ENCODE data around the gene SLC6A19. TPM values are rescaled to one million over a fixed set of nuclear protein-coding genes. Genes with fewer than 3 reads are reported as not detected.
A peak's percentile ranks its signal among the peaks of the same experiment; 100 is the strongest.

Gene SLC6A19
- total and polyA plus RNA-seq, 2 of the 13 experiments (the other 11 are each of a cell fraction or from before 2014, with no cell fraction given): 0.02 TPM; not detected in 1

DNA sequence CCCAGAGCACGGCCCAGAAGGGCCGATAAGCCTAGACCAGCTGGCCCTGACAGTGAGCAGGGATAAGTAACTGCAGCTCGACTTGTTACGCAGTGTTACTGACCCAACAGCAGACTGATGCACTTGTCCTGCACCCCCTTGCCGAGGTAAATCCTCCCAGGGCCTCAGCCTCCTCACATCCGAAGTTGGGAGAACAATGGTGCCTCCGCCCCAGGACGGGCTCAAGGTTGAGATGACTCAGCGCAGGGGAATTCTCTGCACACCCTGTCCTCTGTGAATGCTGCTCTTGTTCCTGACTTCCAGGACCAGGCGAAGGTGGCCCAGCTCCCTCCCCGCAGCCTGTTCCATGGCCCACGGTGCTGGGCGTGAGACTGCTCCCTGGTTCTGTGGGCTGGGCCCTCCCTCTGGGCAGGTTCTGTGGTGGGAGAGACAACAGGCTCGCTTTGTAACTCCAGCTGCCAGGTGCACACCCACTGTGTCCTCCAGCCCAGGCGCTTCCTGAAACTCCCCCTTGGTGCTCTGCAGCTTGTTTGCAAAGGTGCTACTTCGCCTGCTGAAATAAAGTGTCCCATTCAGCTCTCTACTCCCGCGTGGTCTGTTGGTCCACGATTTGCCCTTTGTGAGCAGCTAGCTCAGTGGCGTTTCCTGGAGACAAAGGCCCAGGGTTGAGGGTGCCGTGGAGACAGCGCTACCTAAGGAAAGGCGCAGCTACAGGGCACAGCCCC, 40.1 kb upstream of the SLC6A19 start (continued):
- TF ChIP-seq, protein P1, sequence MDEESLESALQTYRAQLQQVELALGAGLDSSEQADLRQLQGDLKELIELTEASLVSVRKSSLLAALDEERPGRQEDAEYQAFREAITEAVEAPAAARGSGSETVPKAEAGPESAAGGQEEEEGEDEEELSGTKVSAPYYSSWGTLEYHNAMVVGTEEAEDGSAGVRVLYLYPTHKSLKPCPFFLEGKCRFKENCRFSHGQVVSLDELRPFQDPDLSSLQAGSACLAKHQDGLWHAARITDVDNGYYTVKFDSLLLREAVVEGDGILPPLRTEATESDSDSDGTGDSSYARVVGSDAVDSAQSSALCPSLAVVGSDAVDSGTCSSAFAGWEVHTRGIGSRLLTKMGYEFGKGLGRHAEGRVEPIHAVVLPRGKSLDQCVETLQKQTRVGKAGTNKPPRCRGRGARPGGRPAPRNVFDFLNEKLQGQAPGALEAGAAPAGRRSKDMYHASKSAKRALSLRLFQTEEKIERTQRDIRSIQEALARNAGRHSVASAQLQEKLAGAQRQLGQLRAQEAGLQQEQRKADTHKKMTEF (CRISPR knock-in tag; IDR thresholded peaks at IDR 0.05): peak; percentile 52
- TF ChIP-seq ZNF430 (CRISPR knock-in tag; IDR thresholded peaks at IDR 0.05) (no peak), ZC3H4 (CRISPR knock-in tag; IDR thresholded peaks at IDR 0.05; ENCODE audit: borderline replicate concordance) (no peak), NCOA1 (CRISPR knock-in tag; IDR thresholded peaks at IDR 0.05) (no peak), JDP2 (CRISPR knock-in tag; IDR thresholded peaks at IDR 0.05; ENCODE audit: borderline replicate concordance) (no peak), LCORL (IDR thresholded peaks at IDR 0.05) (no peak), LCORL (CRISPR knock-in tag; IDR thresholded peaks at IDR 0.05) (peak; percentile 89), ARNT (IDR thresholded peaks at IDR 0.05) (no peak), ZNF20 (CRISPR knock-in tag; IDR thresholded peaks at IDR 0.05) (no peak), SAP130 (CRISPR knock-in tag; IDR thresholded peaks at IDR 0.05; ENCODE audit: low read depth) (peak; percentile 62)
- TF ChIP-seq, protein P2, sequence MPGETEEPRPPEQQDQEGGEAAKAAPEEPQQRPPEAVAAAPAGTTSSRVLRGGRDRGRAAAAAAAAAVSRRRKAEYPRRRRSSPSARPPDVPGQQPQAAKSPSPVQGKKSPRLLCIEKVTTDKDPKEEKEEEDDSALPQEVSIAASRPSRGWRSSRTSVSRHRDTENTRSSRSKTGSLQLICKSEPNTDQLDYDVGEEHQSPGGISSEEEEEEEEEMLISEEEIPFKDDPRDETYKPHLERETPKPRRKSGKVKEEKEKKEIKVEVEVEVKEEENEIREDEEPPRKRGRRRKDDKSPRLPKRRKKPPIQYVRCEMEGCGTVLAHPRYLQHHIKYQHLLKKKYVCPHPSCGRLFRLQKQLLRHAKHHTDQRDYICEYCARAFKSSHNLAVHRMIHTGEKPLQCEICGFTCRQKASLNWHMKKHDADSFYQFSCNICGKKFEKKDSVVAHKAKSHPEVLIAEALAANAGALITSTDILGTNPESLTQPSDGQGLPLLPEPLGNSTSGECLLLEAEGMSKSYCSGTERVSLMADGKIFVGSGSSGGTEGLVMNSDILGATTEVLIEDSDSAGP (CRISPR knock-in tag; IDR thresholded peaks at IDR 0.05; ENCODE audit: borderline replicate concordance): peak; percentile 79; the same call in 1 of the 2 replicates
- TF ChIP-seq, protein P3, sequence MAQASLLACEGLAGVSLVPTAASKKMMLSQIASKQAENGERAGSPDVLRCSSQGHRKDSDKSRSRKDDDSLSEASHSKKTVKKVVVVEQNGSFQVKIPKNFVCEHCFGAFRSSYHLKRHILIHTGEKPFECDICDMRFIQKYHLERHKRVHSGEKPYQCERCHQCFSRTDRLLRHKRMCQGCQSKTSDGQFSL (CRISPR knock-in tag; IDR thresholded peaks at IDR 0.05): no peak; the same call in 1 of the 2 replicates
- TF ChIP-seq, protein P4, sequence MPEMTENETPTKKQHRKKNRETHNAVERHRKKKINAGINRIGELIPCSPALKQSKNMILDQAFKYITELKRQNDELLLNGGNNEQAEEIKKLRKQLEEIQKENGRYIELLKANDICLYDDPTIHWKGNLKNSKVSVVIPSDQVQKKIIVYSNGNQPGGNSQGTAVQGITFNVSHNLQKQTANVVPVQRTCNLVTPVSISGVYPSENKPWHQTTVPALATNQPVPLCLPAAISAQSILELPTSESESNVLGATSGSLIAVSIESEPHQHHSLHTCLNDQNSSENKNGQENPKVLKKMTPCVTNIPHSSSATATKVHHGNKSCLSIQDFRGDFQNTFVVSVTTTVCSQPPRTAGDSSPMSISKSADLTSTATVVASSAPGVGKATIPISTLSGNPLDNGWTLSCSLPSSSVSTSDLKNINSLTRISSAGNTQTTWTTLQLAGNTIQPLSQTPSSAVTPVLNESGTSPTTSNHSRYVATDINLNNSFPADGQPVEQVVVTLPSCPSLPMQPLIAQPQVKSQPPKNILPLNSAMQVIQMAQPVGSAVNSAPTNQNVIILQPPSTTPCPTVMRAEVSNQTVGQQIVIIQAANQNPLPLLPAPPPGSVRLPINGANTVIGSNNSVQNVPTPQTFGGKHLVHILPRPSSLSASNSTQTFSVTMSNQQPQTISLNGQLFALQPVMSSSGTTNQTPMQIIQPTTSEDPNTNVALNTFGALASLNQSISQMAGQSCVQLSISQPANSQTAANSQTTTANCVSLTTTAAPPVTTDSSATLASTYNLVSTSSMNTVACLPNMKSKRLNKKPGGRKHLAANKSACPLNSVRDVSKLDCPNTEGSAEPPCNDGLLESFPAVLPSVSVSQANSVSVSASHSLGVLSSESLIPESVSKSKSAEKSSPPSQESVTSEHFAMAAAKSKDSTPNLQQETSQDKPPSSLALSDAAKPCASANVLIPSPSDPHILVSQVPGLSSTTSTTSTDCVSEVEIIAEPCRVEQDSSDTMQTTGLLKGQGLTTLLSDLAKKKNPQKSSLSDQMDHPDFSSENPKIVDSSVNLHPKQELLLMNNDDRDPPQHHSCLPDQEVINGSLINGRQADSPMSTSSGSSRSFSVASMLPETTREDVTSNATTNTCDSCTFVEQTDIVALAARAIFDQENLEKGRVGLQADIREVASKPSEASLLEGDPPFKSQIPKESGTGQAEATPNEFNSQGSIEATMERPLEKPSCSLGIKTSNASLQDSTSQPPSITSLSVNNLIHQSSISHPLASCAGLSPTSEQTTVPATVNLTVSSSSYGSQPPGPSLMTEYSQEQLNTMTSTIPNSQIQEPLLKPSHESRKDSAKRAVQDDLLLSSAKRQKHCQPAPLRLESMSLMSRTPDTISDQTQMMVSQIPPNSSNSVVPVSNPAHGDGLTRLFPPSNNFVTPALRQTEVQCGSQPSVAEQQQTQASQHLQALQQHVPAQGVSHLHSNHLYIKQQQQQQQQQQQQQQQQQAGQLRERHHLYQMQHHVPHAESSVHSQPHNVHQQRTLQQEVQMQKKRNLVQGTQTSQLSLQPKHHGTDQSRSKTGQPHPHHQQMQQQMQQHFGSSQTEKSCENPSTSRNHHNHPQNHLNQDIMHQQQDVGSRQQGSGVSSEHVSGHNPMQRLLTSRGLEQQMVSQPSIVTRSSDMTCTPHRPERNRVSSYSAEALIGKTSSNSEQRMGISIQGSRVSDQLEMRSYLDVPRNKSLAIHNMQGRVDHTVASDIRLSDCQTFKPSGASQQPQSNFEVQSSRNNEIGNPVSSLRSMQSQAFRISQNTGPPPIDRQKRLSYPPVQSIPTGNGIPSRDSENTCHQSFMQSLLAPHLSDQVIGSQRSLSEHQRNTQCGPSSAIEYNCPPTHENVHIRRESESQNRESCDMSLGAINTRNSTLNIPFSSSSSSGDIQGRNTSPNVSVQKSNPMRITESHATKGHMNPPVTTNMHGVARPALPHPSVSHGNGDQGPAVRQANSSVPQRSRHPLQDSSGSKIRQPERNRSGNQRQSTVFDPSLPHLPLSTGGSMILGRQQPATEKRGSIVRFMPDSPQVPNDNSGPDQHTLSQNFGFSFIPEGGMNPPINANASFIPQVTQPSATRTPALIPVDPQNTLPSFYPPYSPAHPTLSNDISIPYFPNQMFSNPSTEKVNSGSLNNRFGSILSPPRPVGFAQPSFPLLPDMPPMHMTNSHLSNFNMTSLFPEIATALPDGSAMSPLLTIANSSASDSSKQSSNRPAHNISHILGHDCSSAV (CRISPR knock-in tag; IDR thresholded peaks at IDR 0.05; ENCODE audit: borderline replicate concordance): no peak
- TF ChIP-seq, protein P5, sequence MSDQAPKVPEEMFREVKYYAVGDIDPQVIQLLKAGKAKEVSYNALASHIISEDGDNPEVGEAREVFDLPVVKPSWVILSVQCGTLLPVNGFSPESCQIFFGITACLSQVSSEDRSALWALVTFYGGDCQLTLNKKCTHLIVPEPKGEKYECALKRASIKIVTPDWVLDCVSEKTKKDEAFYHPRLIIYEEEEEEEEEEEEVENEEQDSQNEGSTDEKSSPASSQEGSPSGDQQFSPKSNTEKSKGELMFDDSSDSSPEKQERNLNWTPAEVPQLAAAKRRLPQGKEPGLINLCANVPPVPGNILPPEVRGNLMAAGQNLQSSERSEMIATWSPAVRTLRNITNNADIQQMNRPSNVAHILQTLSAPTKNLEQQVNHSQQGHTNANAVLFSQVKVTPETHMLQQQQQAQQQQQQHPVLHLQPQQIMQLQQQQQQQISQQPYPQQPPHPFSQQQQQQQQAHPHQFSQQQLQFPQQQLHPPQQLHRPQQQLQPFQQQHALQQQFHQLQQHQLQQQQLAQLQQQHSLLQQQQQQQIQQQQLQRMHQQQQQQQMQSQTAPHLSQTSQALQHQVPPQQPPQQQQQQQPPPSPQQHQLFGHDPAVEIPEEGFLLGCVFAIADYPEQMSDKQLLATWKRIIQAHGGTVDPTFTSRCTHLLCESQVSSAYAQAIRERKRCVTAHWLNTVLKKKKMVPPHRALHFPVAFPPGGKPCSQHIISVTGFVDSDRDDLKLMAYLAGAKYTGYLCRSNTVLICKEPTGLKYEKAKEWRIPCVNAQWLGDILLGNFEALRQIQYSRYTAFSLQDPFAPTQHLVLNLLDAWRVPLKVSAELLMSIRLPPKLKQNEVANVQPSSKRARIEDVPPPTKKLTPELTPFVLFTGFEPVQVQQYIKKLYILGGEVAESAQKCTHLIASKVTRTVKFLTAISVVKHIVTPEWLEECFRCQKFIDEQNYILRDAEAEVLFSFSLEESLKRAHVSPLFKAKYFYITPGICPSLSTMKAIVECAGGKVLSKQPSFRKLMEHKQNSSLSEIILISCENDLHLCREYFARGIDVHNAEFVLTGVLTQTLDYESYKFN (CRISPR knock-in tag; conservative IDR thresholded peaks at IDR 0.05): peak; percentile 54; the same call in 1 of the 2 replicates

Measured in HepG2 (cell line).